HCT116 (cell line): Measurements from ENCODE around the gene CAST.

Source experiments
- ATF3 ChIP-seq: IDR thresholded peaks from 2 replicates; pipeline ENCODE4 v1.6.1; 2012
- CBX3 ChIP-seq: IDR thresholded peaks from 2 replicates; pipeline ENCODE4 v1.6.1; 2012; ENCODE audit warnings: low read depth
- CTCF ChIP-seq, 3 experiments: fragments of 200-600 bp in 1 of 3; sonication (generic) in 1 of 3; IDR thresholded peaks in 2 of 3; conservative IDR thresholded peaks in 1 of 3; 2 replicates each; pipeline ENCODE4 v1.5.1; 2012 to 2017; ENCODE audit warnings: low read depth in 2 of 3, low read length in 2 of 3, antibody characterized with exemption in 1 of 3, borderline replicate concordance in 1 of 3, control low read depth in 1 of 3, mild to moderate bottlenecking in 1 of 3, mixed read lengths in 1 of 3, mixed run types in 1 of 3, moderate library complexity in 1 of 3; ENCODE audit not compliant: insufficient read depth in 1 of 3
- MAX ChIP-seq: IDR thresholded peaks from 2 replicates; pipeline ENCODE4 v1.6.1; 2012
- SIN3A ChIP-seq: IDR thresholded peaks from 2 replicates; pipeline ENCODE4 v1.6.1; 2012; ENCODE audit warnings: low read depth
- TCF7L2 ChIP-seq: IDR thresholded peaks from 2 replicates; pipeline ENCODE4 v1.7.0; 2011; ENCODE audit warnings: borderline replicate concordance, inconsistent platforms; ENCODE audit not compliant: insufficient read depth, insufficient read length; ENCODE audit errors: extremely low read depth
- ZBTB33 ChIP-seq: IDR thresholded peaks from 2 replicates; pipeline ENCODE4 v1.6.1; 2011; ENCODE audit warnings: mild to moderate bottlenecking, low read length, moderate library complexity; ENCODE audit not compliant: insufficient replicate concordance; ENCODE audit errors: extremely low read depth

GRCh38 chr5:96690861-96691260 is 28.7 kb downstream of the CAST start:
- TF ChIP-seq CBX3 = no peak
- no peak for TF ChIP-seq SIN3A
- TF ChIP-seq ZBTB33 = no peak
- TF ChIP-seq CTCF (IDR thresholded peaks at IDR 0.05 in 2 of 3, conservative IDR thresholded peaks at IDR 0.05 in 1 of 3; ENCODE audit: borderline replicate concordance in 1 of 3, insufficient read depth in 1 of 3, low read depth in 2 of 3, low read length in 2 of 3) = no peak
- no peak for TF ChIP-seq TCF7L2
- TF ChIP-seq MAX = no peak
- TF ChIP-seq ATF3 = no peak
